WERI-Rb-1 (cell line): ENCODE results near the gene PLET1.

Source experiments
- DNase-seq: peaks from one replicate; pipeline ENCODE4 v3.0.0-alpha.2; 2020
- H3K27ac ChIP-seq: fragments of 250-450 bp; sonication (Bioruptor Pico); 2 replicates; pipeline ENCODE4 v1.5.1; 2020; ENCODE audit warnings: mild to moderate bottlenecking, moderate library complexity
- H3K27me3 ChIP-seq: fragments of 250-450 bp; sonication (Bioruptor Pico); 2 replicates; pipeline ENCODE4 v1.5.1; 2021; ENCODE audit warnings: mild to moderate bottlenecking, low read depth, moderate library complexity; ENCODE audit not compliant: insufficient read depth, severe bottlenecking
- H3K36me3 ChIP-seq: fragments of 250-450 bp; sonication (Bioruptor Pico); 2 replicates; pipeline ENCODE4 v1.5.1; 2020; ENCODE audit warnings: mild to moderate bottlenecking, moderate library complexity
- H3K4me3 ChIP-seq: 2 replicates; pipeline ENCODE4 v1.5.1; 2011; ENCODE audit warnings: low read depth, mild to moderate bottlenecking, control low read depth, low read length
- H3K9me3 ChIP-seq: fragments of 250-450 bp; sonication (Bioruptor Pico); 2 replicates; pipeline ENCODE4 v1.5.1; 2021; ENCODE audit warnings: mild to moderate bottlenecking, moderate library complexity; ENCODE audit not compliant: severe bottlenecking
- CTCF ChIP-seq: IDR thresholded peaks from 2 replicates; pipeline ENCODE4 v1.5.1; 2011; ENCODE audit warnings: low read depth, mild to moderate bottlenecking, control low read depth, inconsistent platforms, low read length

Gene PLET1

DNA sequence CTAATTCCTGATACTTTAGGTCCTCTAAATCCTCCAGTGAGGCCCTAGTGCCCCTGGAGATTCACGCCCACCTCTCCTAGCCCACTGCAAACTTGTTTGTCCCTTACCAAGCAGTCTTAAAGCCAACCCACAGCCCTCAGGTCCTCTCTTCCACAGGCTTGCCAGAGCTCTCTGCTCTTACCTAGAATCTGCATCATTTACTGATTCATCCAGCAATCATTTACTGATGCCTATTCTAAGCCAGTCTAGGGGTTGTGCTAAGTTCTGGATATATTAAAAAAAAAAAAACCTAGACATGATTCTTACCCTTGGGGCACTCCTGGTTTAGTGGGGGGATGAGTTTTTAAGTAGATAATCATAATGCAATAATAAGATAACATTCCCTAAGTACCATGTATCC is 43.0 kb upstream of the PLET1 start:
- TF ChIP-seq CTCF = no peak

DNA sequence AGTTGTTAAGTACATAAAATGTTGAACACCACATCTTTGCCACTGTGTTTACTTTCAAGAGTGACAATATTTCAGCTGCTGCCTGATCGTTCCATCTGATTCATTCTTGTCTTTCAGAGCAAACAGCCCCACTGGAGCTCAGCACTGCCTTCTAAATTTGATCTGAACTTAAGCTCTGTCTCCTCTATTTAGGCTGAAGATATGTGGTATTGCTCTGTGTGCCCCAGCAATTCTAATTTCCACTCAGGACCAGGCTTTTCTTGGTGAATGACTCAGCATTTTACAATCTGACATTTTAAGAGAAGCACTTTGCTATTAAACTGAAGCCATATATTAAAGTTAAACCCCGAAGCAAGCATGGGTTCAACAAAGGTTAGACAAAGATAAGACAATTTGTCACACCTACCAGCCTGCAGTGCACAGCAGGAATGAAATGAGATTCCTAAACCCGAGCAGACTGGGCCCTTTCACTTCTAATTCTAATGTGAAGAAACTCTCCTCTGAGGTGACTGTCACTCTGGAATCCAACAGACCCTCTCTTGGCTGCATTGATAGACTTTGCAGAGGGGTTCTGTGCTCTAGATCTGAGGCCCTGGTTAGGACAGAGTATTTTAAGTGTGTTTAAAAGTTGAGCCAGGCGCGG is 41.7 kb upstream of the PLET1 start:
- Histone ChIP-seq H3K9me3 (no peaks in the 10 kb centered on the region), H3K4me3 (no peak overlapping the region), H3K27me3 (no peaks in the 10 kb centered on the region), H3K36me3 (no peaks in the 10 kb centered on the region), H3K27ac (no peak overlapping the region)
- no peak for TF ChIP-seq CTCF
- no peak for DNase-seq

More for the DNA sequence above, 43.0 kb upstream of the PLET1 start:
- Histone ChIP-seq H3K36me3 (no peaks in the 10 kb centered on the region), H3K4me3 (no peak overlapping the region), H3K9me3 (no peaks in the 10 kb centered on the region), H3K27me3 (no peaks in the 10 kb centered on the region), H3K27ac (no peak overlapping the region)
- no peak for DNase-seq

- TF ChIP-seq CTCF = no peak
- Histone ChIP-seq H3K27ac (no peak overlapping the region), H3K36me3 (no peaks in the 10 kb centered on the region), H3K9me3 (no peaks in the 10 kb centered on the region), H3K4me3 (no peak overlapping the region), H3K27me3 (no peaks in the 10 kb centered on the region)
- no peak for DNase-seq
These were observed 39.6 kb upstream of the PLET1 start for GRCh38 chr11:112300094-112300786.

DNA sequence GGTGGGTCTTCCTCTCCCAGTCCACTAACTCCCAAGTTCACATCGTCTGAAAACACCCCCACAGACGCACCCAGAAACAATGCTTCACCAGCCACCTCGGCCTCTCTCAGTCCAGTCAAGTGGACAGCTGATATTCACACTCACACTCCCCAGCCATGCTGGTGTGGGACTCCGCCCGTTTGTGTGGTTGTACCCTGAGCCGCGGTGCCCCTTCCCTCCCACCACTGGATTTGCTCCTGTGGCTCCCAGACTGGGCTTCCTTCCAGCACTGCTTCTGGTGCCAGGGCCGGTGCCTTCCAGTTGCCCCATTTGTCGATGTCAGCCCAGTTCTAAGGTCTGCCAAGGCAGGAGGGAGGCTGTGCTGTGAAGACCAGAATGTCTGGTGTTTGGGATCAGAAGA is 37.9 kb upstream of the PLET1 start:
- H3K9me3 ChIP-seq = no peaks in the 10 kb centered on the region
- no peak for TF ChIP-seq CTCF
- no peaks in the 10 kb centered on the region for H3K36me3 ChIP-seq
- no peak overlapping the region for H3K27ac ChIP-seq
- H3K4me3 ChIP-seq = no peak overlapping the region
- no peaks in the 10 kb centered on the region for H3K27me3 ChIP-seq
- no peak for DNase-seq

DNA sequence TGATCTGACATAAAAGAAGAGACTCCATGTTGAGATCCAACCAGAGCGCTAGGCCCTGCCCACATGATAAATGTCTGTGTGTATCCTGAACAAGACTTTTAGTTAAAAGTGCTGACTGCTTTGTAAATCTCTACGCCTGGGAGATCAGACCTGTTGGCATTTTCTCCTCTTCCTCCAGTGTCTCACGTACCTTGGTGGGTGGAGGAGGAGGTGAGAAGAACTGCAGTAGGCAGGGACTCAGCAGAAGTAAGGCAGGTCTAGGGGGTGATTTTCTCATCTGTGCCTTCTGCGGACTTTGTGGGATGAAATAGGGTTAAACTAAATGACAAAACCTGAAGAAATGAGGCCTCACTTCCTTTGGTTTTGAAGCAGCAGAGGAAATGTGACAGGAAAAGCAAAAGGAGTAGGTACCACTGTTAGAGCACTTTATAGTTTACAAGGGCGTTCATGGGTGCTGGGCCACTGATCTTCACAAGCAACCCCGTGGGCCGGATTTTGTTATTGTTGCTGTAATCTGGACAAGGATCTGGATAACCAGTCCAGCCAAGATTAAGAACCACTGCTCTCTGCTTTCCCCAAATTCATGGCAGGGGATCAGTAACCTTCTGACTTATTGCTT is 36.7 kb upstream of the PLET1 start:
- Histone ChIP-seq H3K4me3 (no peak overlapping the region), H3K36me3 (no peaks in the 10 kb centered on the region), H3K27me3 (no peaks in the 10 kb centered on the region), H3K9me3 (no peaks in the 10 kb centered on the region), H3K27ac (no peak overlapping the region)
- no peak for TF ChIP-seq CTCF
- DNase-seq = no peak
